Activated T-cell treated with anti-CD3 and anti-CD28 coated beads, Interleukin-2, amount 50 U/mL, for 24 hours (primary cell): Measurements from ENCODE around the gene UCK1.
"Not testable (repeated sequence)": the region's sequence is repeated elsewhere in the genome, so short reads cannot be mapped to it uniquely, and the experiment has no call there.

Experiments
- DNase-seq: peaks from one replicate; pipeline ENCODE4 v3.0.0-alpha.2; 2020
- H3K27ac Mint-ChIP-seq: 2 replicates; pipeline ENCODE4 v1.8.0; 2020; ENCODE audit warnings: mild to moderate bottlenecking, mixed read lengths
- H3K27me3 Mint-ChIP-seq: 2 replicates; pipeline ENCODE4 v1.8.0; 2020; ENCODE audit warnings: mixed read lengths
- H3K36me3 Mint-ChIP-seq: 2 replicates; pipeline ENCODE4 v1.8.0; 2020; ENCODE audit warnings: low read depth, mixed read lengths
- H3K4me1 Mint-ChIP-seq: 2 replicates; pipeline ENCODE4 v1.8.0; 2020; ENCODE audit warnings: low read depth, mixed read lengths
- H3K4me3 Mint-ChIP-seq: 2 replicates; pipeline ENCODE4 v1.8.0; 2020; ENCODE audit warnings: mild to moderate bottlenecking, moderate library complexity, mixed read lengths
- H3K9me3 Mint-ChIP-seq: 2 replicates; pipeline ENCODE4 v1.8.0; 2020; ENCODE audit warnings: mixed read lengths

The UCK1 gene

GRCh38 chr9:131521822-131522221 lies 9.2 kb downstream of the UCK1 start:
- peaks cover 95% of the 10 kb centered on the region for H3K36me3 Mint-ChIP-seq

GRCh38 chr9:131521203-131521602 lies 9.9 kb downstream of the UCK1 start:
- H3K27ac Mint-ChIP-seq = no peak overlapping the region
- H3K4me3 Mint-ChIP-seq = no peak overlapping the region
- no peaks in the 10 kb centered on the region for H3K9me3 Mint-ChIP-seq
- H3K36me3 Mint-ChIP-seq = peaks cover 89% of the 10 kb centered on the region
- H3K27me3 Mint-ChIP-seq = no peaks in the 10 kb centered on the region
- DNase-seq = no peak
- H3K4me1 Mint-ChIP-seq = peaks cover 10% of the 10 kb centered on the region

More at GRCh38 chr9:131521822-131522221, 9.2 kb downstream of the UCK1 start:
- H3K4me1 Mint-ChIP-seq = peaks cover 10% of the 10 kb centered on the region
- H3K9me3 Mint-ChIP-seq = no peaks in the 10 kb centered on the region
- H3K4me3 Mint-ChIP-seq = no peak overlapping the region
- no peak overlapping the region for H3K27ac Mint-ChIP-seq
- no peak for DNase-seq
- no peaks in the 10 kb centered on the region for H3K27me3 Mint-ChIP-seq

- Mint-ChIP-seq H3K9me3 (no peaks in the 10 kb centered on the region), H3K27me3 (no peaks in the 10 kb centered on the region), H3K36me3 (peaks cover 82% of the 10 kb centered on the region), H3K27ac (no peak overlapping the region), H3K4me1 (peaks cover 10% of the 10 kb centered on the region), H3K4me3 (no peak overlapping the region)
- no peak for DNase-seq
These were observed 10.6 kb downstream of the UCK1 start for GRCh38 chr9:131520503-131520902.

- Mint-ChIP-seq H3K9me3 (no peaks in the 10 kb centered on the region), H3K36me3 (peaks cover 62% of the 10 kb centered on the region), H3K27ac (peak overlapping the region; percentile 57), H3K4me1 (no peaks in the 10 kb centered on the region), H3K4me3 (no peak overlapping the region), H3K27me3 (no peaks in the 10 kb centered on the region)
- no peak for DNase-seq
These were observed 12.5 kb downstream of the UCK1 start for GRCh38 chr9:131518553-131518952.

- no peaks in the 10 kb centered on the region for H3K27me3 Mint-ChIP-seq
- no peak overlapping the region for H3K27ac Mint-ChIP-seq
- no peak for DNase-seq
- no peaks in the 10 kb centered on the region for H3K9me3 Mint-ChIP-seq
- H3K4me3 Mint-ChIP-seq = no peak overlapping the region
- peaks cover 54% of the 10 kb centered on the region for H3K36me3 Mint-ChIP-seq
- no peaks in the 10 kb centered on the region for H3K4me1 Mint-ChIP-seq
These were observed 13.3 kb downstream of the UCK1 start for GRCh38 chr9:131517761-131518190.

GRCh38 chr9:131516930-131517329 lies 14.1 kb downstream of the UCK1 start:
- Mint-ChIP-seq H3K4me1 (no peaks in the 10 kb centered on the region), H3K27ac (no peak overlapping the region), H3K4me3 (no peak overlapping the region), H3K9me3 (no peaks in the 10 kb centered on the region), H3K27me3 (no peaks in the 10 kb centered on the region), H3K36me3 (peaks cover 51% of the 10 kb centered on the region)
- no peak for DNase-seq

GRCh38 chr9:131516100-131516499 lies 15.0 kb downstream of the UCK1 start:
- no peak overlapping the region for H3K4me3 Mint-ChIP-seq
- H3K36me3 Mint-ChIP-seq = peaks cover 51% of the 10 kb centered on the region
- H3K27ac Mint-ChIP-seq = no peak overlapping the region
- DNase-seq = no peak
- no peaks in the 10 kb centered on the region for H3K9me3 Mint-ChIP-seq
- H3K4me1 Mint-ChIP-seq = no peaks in the 10 kb centered on the region
- no peaks in the 10 kb centered on the region for H3K27me3 Mint-ChIP-seq

GRCh38 chr9:131515559-131516031 lies 15.5 kb downstream of the UCK1 start:
- H3K4me1 Mint-ChIP-seq, H3K27me3 Mint-ChIP-seq, H3K27ac Mint-ChIP-seq, H3K4me3 Mint-ChIP-seq, DNase-seq, H3K9me3 Mint-ChIP-seq: not testable (repeated sequence)
- peaks cover 51% of the 10 kb centered on the region for H3K36me3 Mint-ChIP-seq

GRCh38 chr9:131513177-131513576 lies 17.9 kb downstream of the UCK1 start:
- Mint-ChIP-seq H3K4me3 (no peak overlapping the region), H3K27me3 (no peaks in the 10 kb centered on the region), H3K27ac (no peak overlapping the region), H3K4me1 (no peaks in the 10 kb centered on the region), H3K9me3 (no peaks in the 10 kb centered on the region), H3K36me3 (peaks cover 47% of the 10 kb centered on the region)
- DNase-seq = no peak

- Mint-ChIP-seq H3K27ac (no peak overlapping the region), H3K27me3 (no peaks in the 10 kb centered on the region), H3K36me3 (peaks cover 48% of the 10 kb centered on the region), H3K4me1 (no peaks in the 10 kb centered on the region), H3K9me3 (no peaks in the 10 kb centered on the region), H3K4me3 (no peak overlapping the region)
- no peak for DNase-seq
These were observed 19.2 kb downstream of the UCK1 start for GRCh38 chr9:131511880-131512279.

GRCh38 chr9:131511416-131511815 lies 19.6 kb downstream of the UCK1 start:
- Mint-ChIP-seq H3K4me3 (no peak overlapping the region), H3K27me3 (no peaks in the 10 kb centered on the region), H3K9me3 (no peaks in the 10 kb centered on the region), H3K27ac (no peak overlapping the region), H3K4me1 (no peaks in the 10 kb centered on the region), H3K36me3 (peaks cover 51% of the 10 kb centered on the region)
- no peak for DNase-seq

- Mint-ChIP-seq H3K36me3 (peaks cover 65% of the 10 kb centered on the region), H3K4me3 (no peak overlapping the region), H3K9me3 (no peaks in the 10 kb centered on the region), H3K27ac (no peak overlapping the region), H3K4me1 (peaks cover 52% of the 10 kb centered on the region), H3K27me3 (no peaks in the 10 kb centered on the region)
- no peak for DNase-seq
These were observed 26.1 kb downstream of the UCK1 start for GRCh38 chr9:131505012-131505411.

- peak overlapping the region; percentile 93 for H3K4me3 Mint-ChIP-seq
- no peaks in the 10 kb centered on the region for H3K27me3 Mint-ChIP-seq
- peaks cover 64% of the 10 kb centered on the region for H3K4me1 Mint-ChIP-seq
- DNase-seq = peak; percentile 75
- peak overlapping the region; percentile 90 for H3K27ac Mint-ChIP-seq
- H3K9me3 Mint-ChIP-seq = no peaks in the 10 kb centered on the region
- peaks cover 64% of the 10 kb centered on the region for H3K36me3 Mint-ChIP-seq
These were observed 27.2 kb downstream of the UCK1 start for GRCh38 chr9:131503626-131504465.

GRCh38 chr9:131502781-131503625 lies 28.1 kb downstream of the UCK1 start, which contains the start of gene POMT1:
POMT1 (plus strand) TSS chr9:131502918; CDS start chr9:131504219, 1,301 bp downstream.
- peak within 1 kb of the TSS; percentile 90 for H3K27ac Mint-ChIP-seq
- peaks cover 70% of the 10 kb centered on the region for H3K36me3 Mint-ChIP-seq
- H3K27me3 Mint-ChIP-seq = no peaks in the 10 kb centered on the region
- no peaks in the 10 kb centered on the region for H3K9me3 Mint-ChIP-seq
- H3K4me1 Mint-ChIP-seq = peaks cover 72% of the 10 kb centered on the region
- DNase-seq = peak; percentile 92
- peak within 1 kb of the TSS; percentile 93 for H3K4me3 Mint-ChIP-seq
